Measurements from ENCODE around the gene RPL10A.

- TF ChIP-seq CTCF (IDR thresholded peaks at IDR 0.05; ENCODE audit: control extremely low read depth in 1 of 3, insufficient read depth in 1 of 3, low read depth in 1 of 3, low read length in 3 of 3): no peak
- TF ChIP-seq JUND (IDR thresholded peaks at IDR 0.05; ENCODE audit: low read length): no peak
- TF ChIP-seq SP4 (IDR thresholded peaks at IDR 0.05; ENCODE audit: low read length): no peak
- TF ChIP-seq EP300 (IDR thresholded peaks at IDR 0.05; ENCODE audit: borderline replicate concordance in 1 of 2, low read depth in 2 of 2, low read length in 2 of 2): no peak
- TF ChIP-seq E2F6 (IDR thresholded peaks at IDR 0.05): no peak
- TF ChIP-seq CEBPB (IDR thresholded peaks at IDR 0.05; ENCODE audit: low read depth, low read length): no peak
- TF ChIP-seq ASH2L (IDR thresholded peaks at IDR 0.05; ENCODE audit: low read length): no peak
- no peak for TF ChIP-seq USF2 (IDR thresholded peaks at IDR 0.05; ENCODE audit: low read length)
- no peak for TF ChIP-seq ATF2 (IDR thresholded peaks at IDR 0.05; ENCODE audit: low read length)
- TF ChIP-seq RFX5 (IDR thresholded peaks at IDR 0.05; ENCODE audit: borderline replicate concordance, low read depth, low read length): no peak
- no peak for TF ChIP-seq POLR2AphosphoS5 (IDR thresholded peaks at IDR 0.05; ENCODE audit: low read depth, low read length)
- no peak for TF ChIP-seq GABPA (IDR thresholded peaks at IDR 0.05; ENCODE audit: borderline replicate concordance, insufficient read depth, low read length)
These were observed 39.6 kb upstream of the RPL10A start for GRCh38 chr6:35428421-35429149.

All from H1 (cell line).